Fibroblast of pulmonary artery (primary cell): Measurements from ENCODE around the gene ITIH3.
"Not testable (repeated sequence)": the region's sequence is repeated elsewhere in the genome, so short reads cannot be mapped to it uniquely, and the experiment has no call there.

Source experiments
- DNase-seq: peaks from one replicate; pipeline ENCODE4 v3.0.0-alpha.2; 2010; ENCODE audit warnings: low read depth
- H3K4me3 ChIP-seq: replicated peaks from 2 replicates; pipeline ENCODE4 v1.5.1; 2011; ENCODE audit warnings: low read depth, mild to moderate bottlenecking, control low read depth, low read length, moderate library complexity
- CTCF ChIP-seq: IDR thresholded peaks from 2 replicates; pipeline ENCODE4 v1.5.1; 2011; ENCODE audit warnings: mild to moderate bottlenecking, control low read depth, low read length, inconsistent platforms; ENCODE audit errors: missing control alignments

The ITIH3 gene

GRCh38 chr3:52775877-52776276, 18.7 kb upstream of the ITIH3 start:
- no peak for DNase-seq
- TF ChIP-seq CTCF: no peak
- H3K4me3 ChIP-seq: no peak overlapping the region

GRCh38 chr3:52776486-52776885, 18.1 kb upstream of the ITIH3 start:
- not testable (repeated sequence) for DNase-seq, H3K4me3 ChIP-seq

GRCh38 chr3:52777127-52777958, 17.3 kb upstream of the ITIH3 start, which contains the start of gene ITIH1:
TSS of gene ITIH1 (plus strand) at chr3:52777599. CDS start at chr3:52777616, 17 bp downstream.
- TF ChIP-seq CTCF: no peak
- no peak for DNase-seq
- H3K4me3 ChIP-seq: no peak within 1 kb of the TSS

GRCh38 chr3:52777959-52778805, 16.4 kb upstream of the ITIH3 start:
- H3K4me3 ChIP-seq: no peak overlapping the region
- DNase-seq: no peak
- no peak for TF ChIP-seq CTCF

- no peak for TF ChIP-seq CTCF
- no peak for DNase-seq
- no peak overlapping the region for H3K4me3 ChIP-seq
Measured at GRCh38 chr3:52779011-52779836, 15.4 kb upstream of the ITIH3 start.

GRCh38 chr3:52779837-52780585, 14.6 kb upstream of the ITIH3 start:
- no peak for TF ChIP-seq CTCF
- DNase-seq: no peak
- no peak overlapping the region for H3K4me3 ChIP-seq
